HepG2 (cell line): Measurements from ENCODE around the gene MED12L.

ENCODE experiments used
- BRD4 ChIP-seq: sonication (generic); formaldehyde crosslinking; IDR thresholded peaks from 2 replicates; pipeline ENCODE4 v1.4.0; 2020; ENCODE audit warnings: missing genetic modification reagents
- CC2D1A ChIP-seq: sonication (generic); formaldehyde crosslinking; IDR thresholded peaks from 2 replicates; pipeline ENCODE4 v1.8.1; 2023; ENCODE audit warnings: mild to moderate bottlenecking, missing genetic modification reagents
- EZH2 ChIP-seq: conservative IDR thresholded peaks from 2 replicates; pipeline ENCODE4 v1.6.1; 2012; ENCODE audit warnings: mild to moderate bottlenecking, low read depth, low read length, moderate library complexity
- GABPA ChIP-seq, 2 experiments: IDR thresholded peaks; 2 replicates each; pipeline ENCODE4 v1.6.1; 2011 to 2016; ENCODE audit warnings: low read depth in 2 of 2, low read length in 1 of 2, missing biosample characterization in 1 of 2, missing genetic modification characterization in 1 of 2
- PHB2 ChIP-seq: fragments of 450-650 bp; IDR thresholded peaks from 2 replicates; pipeline ENCODE4 v1.6.1; 2018; ENCODE audit not compliant: partially characterized antibody
- POLR2A ChIP-seq, 2 experiments: IDR thresholded peaks; 2 replicates each; pipeline ENCODE4 v1.6.1; 2011; ENCODE audit warnings: low read depth in 2 of 2, low read length in 2 of 2, mild to moderate bottlenecking in 1 of 2, moderate library complexity in 1 of 2; ENCODE audit not compliant: insufficient read depth in 1 of 2
- RNF2 ChIP-seq: fragments of 450-650 bp; conservative IDR thresholded peaks from 2 replicates; pipeline ENCODE4 v1.6.1; 2016; ENCODE audit warnings: low read depth
- TAF1 ChIP-seq: sonication (generic); formaldehyde crosslinking; IDR thresholded peaks from 2 replicates; pipeline ENCODE4 v1.4.0; 2020; ENCODE audit warnings: missing genetic modification reagents
- TF ChIP-seq, protein P1 (sequence below): sonication (generic); formaldehyde crosslinking; conservative IDR thresholded peaks from 2 replicates; pipeline ENCODE4 v1.4.0; 2020; ENCODE audit warnings: missing genetic modification reagents
- TF ChIP-seq, protein P2 (sequence below): sonication (generic); formaldehyde crosslinking; IDR thresholded peaks from 2 replicates; pipeline ENCODE4 v1.5.0; 2020; ENCODE audit warnings: mild to moderate bottlenecking, missing genetic modification reagents, moderate library complexity
- TF ChIP-seq, protein P3 (sequence below): sonication (generic); formaldehyde crosslinking; IDR thresholded peaks from 2 replicates; pipeline ENCODE4 v1.5.1; 2020; ENCODE audit warnings: mild to moderate bottlenecking, moderate library complexity, missing genetic modification reagents

DNA sequence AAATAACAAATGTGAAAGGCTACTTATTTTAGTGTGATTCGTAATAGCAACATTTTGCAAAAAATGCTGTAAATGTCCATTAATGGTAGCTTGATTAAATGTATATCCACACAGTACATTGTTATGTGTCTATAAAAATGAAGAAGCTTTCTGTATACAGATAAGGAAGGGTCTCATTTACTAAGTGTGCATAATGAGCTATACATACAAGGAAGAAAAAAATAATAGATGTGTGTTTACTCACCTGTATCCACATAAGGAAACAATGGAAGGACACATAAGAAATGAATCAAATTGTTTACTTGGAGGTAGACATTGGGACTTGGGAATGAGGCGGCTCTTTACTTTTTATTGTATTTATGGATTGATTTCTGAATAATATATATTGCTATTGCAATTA lies 34.9 kb downstream of the MED12L start:
- TF ChIP-seq BRD4 (CRISPR knock-in tag) = no peak
- TF ChIP-seq PHB2 = no peak
- no peak for TF ChIP-seq TAF1 (CRISPR knock-in tag)
- no peak for TF ChIP-seq CC2D1A (CRISPR knock-in tag)
- TF ChIP-seq, protein P1, sequence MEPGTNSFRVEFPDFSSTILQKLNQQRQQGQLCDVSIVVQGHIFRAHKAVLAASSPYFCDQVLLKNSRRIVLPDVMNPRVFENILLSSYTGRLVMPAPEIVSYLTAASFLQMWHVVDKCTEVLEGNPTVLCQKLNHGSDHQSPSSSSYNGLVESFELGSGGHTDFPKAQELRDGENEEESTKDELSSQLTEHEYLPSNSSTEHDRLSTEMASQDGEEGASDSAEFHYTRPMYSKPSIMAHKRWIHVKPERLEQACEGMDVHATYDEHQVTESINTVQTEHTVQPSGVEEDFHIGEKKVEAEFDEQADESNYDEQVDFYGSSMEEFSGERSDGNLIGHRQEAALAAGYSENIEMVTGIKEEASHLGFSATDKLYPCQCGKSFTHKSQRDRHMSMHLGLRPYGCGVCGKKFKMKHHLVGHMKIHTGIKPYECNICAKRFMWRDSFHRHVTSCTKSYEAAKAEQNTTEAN (CRISPR knock-in tag) = no peak
- TF ChIP-seq, protein P2, sequence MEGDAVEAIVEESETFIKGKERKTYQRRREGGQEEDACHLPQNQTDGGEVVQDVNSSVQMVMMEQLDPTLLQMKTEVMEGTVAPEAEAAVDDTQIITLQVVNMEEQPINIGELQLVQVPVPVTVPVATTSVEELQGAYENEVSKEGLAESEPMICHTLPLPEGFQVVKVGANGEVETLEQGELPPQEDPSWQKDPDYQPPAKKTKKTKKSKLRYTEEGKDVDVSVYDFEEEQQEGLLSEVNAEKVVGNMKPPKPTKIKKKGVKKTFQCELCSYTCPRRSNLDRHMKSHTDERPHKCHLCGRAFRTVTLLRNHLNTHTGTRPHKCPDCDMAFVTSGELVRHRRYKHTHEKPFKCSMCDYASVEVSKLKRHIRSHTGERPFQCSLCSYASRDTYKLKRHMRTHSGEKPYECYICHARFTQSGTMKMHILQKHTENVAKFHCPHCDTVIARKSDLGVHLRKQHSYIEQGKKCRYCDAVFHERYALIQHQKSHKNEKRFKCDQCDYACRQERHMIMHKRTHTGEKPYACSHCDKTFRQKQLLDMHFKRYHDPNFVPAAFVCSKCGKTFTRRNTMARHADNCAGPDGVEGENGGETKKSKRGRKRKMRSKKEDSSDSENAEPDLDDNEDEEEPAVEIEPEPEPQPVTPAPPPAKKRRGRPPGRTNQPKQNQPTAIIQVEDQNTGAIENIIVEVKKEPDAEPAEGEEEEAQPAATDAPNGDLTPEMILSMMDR (CRISPR knock-in tag) = no peak
- no peak for TF ChIP-seq POLR2A (IDR thresholded peaks at IDR 0.05; ENCODE audit: insufficient read depth in 1 of 2, low read depth in 2 of 2, low read length in 2 of 2)
- TF ChIP-seq RNF2 = no peak
- TF ChIP-seq, protein P3, sequence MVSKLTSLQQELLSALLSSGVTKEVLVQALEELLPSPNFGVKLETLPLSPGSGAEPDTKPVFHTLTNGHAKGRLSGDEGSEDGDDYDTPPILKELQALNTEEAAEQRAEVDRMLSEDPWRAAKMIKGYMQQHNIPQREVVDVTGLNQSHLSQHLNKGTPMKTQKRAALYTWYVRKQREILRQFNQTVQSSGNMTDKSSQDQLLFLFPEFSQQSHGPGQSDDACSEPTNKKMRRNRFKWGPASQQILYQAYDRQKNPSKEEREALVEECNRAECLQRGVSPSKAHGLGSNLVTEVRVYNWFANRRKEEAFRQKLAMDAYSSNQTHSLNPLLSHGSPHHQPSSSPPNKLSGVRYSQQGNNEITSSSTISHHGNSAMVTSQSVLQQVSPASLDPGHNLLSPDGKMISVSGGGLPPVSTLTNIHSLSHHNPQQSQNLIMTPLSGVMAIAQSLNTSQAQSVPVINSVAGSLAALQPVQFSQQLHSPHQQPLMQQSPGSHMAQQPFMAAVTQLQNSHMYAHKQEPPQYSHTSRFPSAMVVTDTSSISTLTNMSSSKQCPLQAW (CRISPR knock-in tag) = no peak
- no peak for TF ChIP-seq GABPA (IDR thresholded peaks at IDR 0.05; ENCODE audit: low read depth, low read length)
- TF ChIP-seq GABPA (CRISPR knock-in tag; IDR thresholded peaks at IDR 0.05; ENCODE audit: low read depth) = no peak
- no peak for TF ChIP-seq EZH2
